HG02588 (cell line): Measurements from ENCODE around the gene CD1B.
"Not testable (repeated sequence)": the region's sequence is repeated elsewhere in the genome, so short reads cannot be mapped to it uniquely, and the experiment has no call there.

Experiments used
- ATAC-seq: cut with Tn5 transposase; IDR thresholded peaks from one replicate; pipeline ENCODE4 v1.9.1; 2021; ENCODE audit warnings: mild to moderate bottlenecking, moderate library complexity; ENCODE audit not compliant: unreplicated experiment

The CD1B gene

GRCh38 chr1:158329300-158329699 is 2.0 kb downstream of the CD1B start:
- ATAC-seq = no peak

- ATAC-seq = no peak
Measured at GRCh38 chr1:158328426-158328825, 2.9 kb downstream of the CD1B start.

- no peak for ATAC-seq
Measured at GRCh38 chr1:158327481-158327880, 3.9 kb downstream of the CD1B start.

GRCh38 chr1:158324395-158324794 is 6.9 kb downstream of the CD1B start:
- no peak for ATAC-seq

GRCh38 chr1:158323866-158324265 is 7.5 kb downstream of the CD1B start:
- ATAC-seq = no peak

GRCh38 chr1:158311066-158311465 is 20.3 kb downstream of the CD1B start:
- no peak for ATAC-seq

GRCh38 chr1:158310623-158311022 is 20.7 kb downstream of the CD1B start:
- no peak for ATAC-seq

- ATAC-seq = no peak
Measured at GRCh38 chr1:158295791-158296190, 35.5 kb downstream of the CD1B start.

GRCh38 chr1:158290321-158290844 is 40.9 kb downstream of the CD1B start:
- ATAC-seq = no peak

- ATAC-seq = no peak
Measured at GRCh38 chr1:158289811-158290210, 41.5 kb downstream of the CD1B start, which contains the start of gene CD1C. Gene CD1C, plus strand, starts transcription at chr1:158289923. Its CDS starts 142 bp downstream, at chr1:158290065.

- no peak for ATAC-seq
Measured at GRCh38 chr1:158286941-158287346, 44.4 kb downstream of the CD1B start.

- ATAC-seq = no peak
Measured at GRCh38 chr1:158286487-158286886, 44.8 kb downstream of the CD1B start.

- ATAC-seq = peak; percentile 53
Measured at GRCh38 chr1:158285756-158286241, 45.5 kb downstream of the CD1B start.

GRCh38 chr1:158283965-158284364 is 47.4 kb downstream of the CD1B start:
- ATAC-seq = no peak

- ATAC-seq = not testable (repeated sequence)
Measured at GRCh38 chr1:158282421-158282820, 48.9 kb downstream of the CD1B start.
